Activated T-helper 2 cell treated with anti-CD3 and anti-CD28 coated beads, Interferon-gamma antibody, Interleukin-2, Interleukin-4, amounts not matched to agents 10 μg/mL and 5 μg/mL and 100 μg/mL, durations not matched to agents 14 hours and 24 hours and 36 hours (primary cell): ENCODE data around the gene TBL1X. TPM values are rescaled to one million over a fixed set of nuclear protein-coding genes. Genes with fewer than 3 reads are reported as not detected.

ENCODE experiments used
- DNase-seq: peaks from one replicate; pipeline ENCODE4 v3.0.0; 2021; ENCODE audit warnings: low spot score
- H3K27ac Mint-ChIP-seq: one replicate; pipeline ENCODE4 v1.8.0; 2021; ENCODE audit warnings: mixed read lengths
- H3K27me3 Mint-ChIP-seq: one replicate; pipeline ENCODE4 v1.8.0; 2021; ENCODE audit warnings: low read depth, mixed read lengths
- H3K36me3 Mint-ChIP-seq: one replicate; pipeline ENCODE4 v1.8.0; 2021; ENCODE audit warnings: low read depth, mixed read lengths
- H3K4me1 Mint-ChIP-seq: one replicate; pipeline ENCODE4 v1.8.0; 2021; ENCODE audit warnings: low read depth, mixed read lengths
- H3K4me3 Mint-ChIP-seq: one replicate; pipeline ENCODE4 v1.8.0; 2021; ENCODE audit warnings: low read depth, mild to moderate bottlenecking, moderate library complexity, mixed read lengths
- H3K9me3 Mint-ChIP-seq: one replicate; pipeline ENCODE4 v1.8.0; 2021; ENCODE audit warnings: mixed read lengths
- intact Hi-C: fragments of 100-400 bp; cut with micrococcal nuclease; formaldehyde crosslinking; loops from one replicate; pipeline ENCODE4 v1.15.1; 2023
- total RNA-seq: library from RNA; stranded (reverse); gene quantifications from 2 replicates; pipeline ENCODE4 v1.2.3, GENCODE V29; 2022

Gene TBL1X
- total RNA-seq, 1 donor from 2014 or later = 53.2 TPM

- no peaks in the 10 kb centered on the region for H3K4me1 Mint-ChIP-seq
Measured at GRCh38 chrX:9593756-9594155, 128.9 kb downstream of the TBL1X start.

GRCh38 chrX:9595174-9595573 lies 130.3 kb downstream of the TBL1X start:
- DNase-seq = no peak
- peaks cover 3% of the 10 kb centered on the region for H3K9me3 Mint-ChIP-seq
- H3K27me3 Mint-ChIP-seq = no peaks in the 10 kb centered on the region
- intact Hi-C loops = no loop called here
- H3K4me3 Mint-ChIP-seq = no peak overlapping the region
- peaks cover 18% of the 10 kb centered on the region for H3K36me3 Mint-ChIP-seq
- H3K4me1 Mint-ChIP-seq = no peaks in the 10 kb centered on the region
- H3K27ac Mint-ChIP-seq = no peak overlapping the region

More at GRCh38 chrX:9593756-9594155, 128.9 kb downstream of the TBL1X start:
- Mint-ChIP-seq H3K27ac (no peak overlapping the region), H3K36me3 (peaks cover 18% of the 10 kb centered on the region), H3K27me3 (no peaks in the 10 kb centered on the region), H3K9me3 (peaks cover 3% of the 10 kb centered on the region), H3K4me3 (no peak overlapping the region)
- intact Hi-C loops = no loop called here
- DNase-seq = no peak

- DNase-seq = no peak
- Mint-ChIP-seq H3K4me1 (no peaks in the 10 kb centered on the region), H3K27ac (no peak overlapping the region), H3K4me3 (no peak overlapping the region), H3K36me3 (peaks cover 10% of the 10 kb centered on the region), H3K27me3 (no peaks in the 10 kb centered on the region), H3K9me3 (peaks cover 3% of the 10 kb centered on the region)
- intact Hi-C loops = no loop called here
Measured at GRCh38 chrX:9596837-9597236, 132.0 kb downstream of the TBL1X start.

- Mint-ChIP-seq H3K27me3 (no peaks in the 10 kb centered on the region), H3K36me3 (peaks cover 4% of the 10 kb centered on the region), H3K27ac (no peak overlapping the region), H3K4me3 (no peak overlapping the region), H3K9me3 (no peaks in the 10 kb centered on the region), H3K4me1 (no peaks in the 10 kb centered on the region)
- intact Hi-C loops = no loop called here
- no peak for DNase-seq
Measured at GRCh38 chrX:9597361-9598035, 132.6 kb downstream of the TBL1X start.

- Mint-ChIP-seq H3K4me1 (no peaks in the 10 kb centered on the region), H3K27ac (no peak overlapping the region), H3K27me3 (no peaks in the 10 kb centered on the region), H3K4me3 (no peak overlapping the region), H3K36me3 (no peaks in the 10 kb centered on the region), H3K9me3 (no peaks in the 10 kb centered on the region)
- intact Hi-C loops = no loop called here
- no peak for DNase-seq
Measured at GRCh38 chrX:9598344-9598743, 133.5 kb downstream of the TBL1X start.

- no peaks in the 10 kb centered on the region for H3K4me1 Mint-ChIP-seq
- H3K9me3 Mint-ChIP-seq = no peaks in the 10 kb centered on the region
Measured at GRCh38 chrX:9604111-9604907, 139.5 kb downstream of the TBL1X start.

GRCh38 chrX:9604908-9605306 lies 140.0 kb downstream of the TBL1X start:
- Mint-ChIP-seq H3K4me1 (no peaks in the 10 kb centered on the region), H3K27me3 (no peaks in the 10 kb centered on the region), H3K27ac (no peak overlapping the region), H3K4me3 (no peak overlapping the region), H3K9me3 (no peaks in the 10 kb centered on the region), H3K36me3 (peaks cover 9% of the 10 kb centered on the region)
- DNase-seq = no peak
- intact Hi-C loops = no loop called here

More at GRCh38 chrX:9604111-9604907, 139.5 kb downstream of the TBL1X start:
- no peak overlapping the region for H3K27ac Mint-ChIP-seq
- H3K4me3 Mint-ChIP-seq = no peak overlapping the region
- DNase-seq = no peak
- no peaks in the 10 kb centered on the region for H3K27me3 Mint-ChIP-seq
- intact Hi-C loops = no loop called here
- peaks cover 9% of the 10 kb centered on the region for H3K36me3 Mint-ChIP-seq

GRCh38 chrX:9605484-9605883 lies 140.6 kb downstream of the TBL1X start:
- Mint-ChIP-seq H3K4me1 (no peaks in the 10 kb centered on the region), H3K36me3 (peaks cover 9% of the 10 kb centered on the region), H3K27me3 (no peaks in the 10 kb centered on the region), H3K9me3 (no peaks in the 10 kb centered on the region), H3K4me3 (no peak overlapping the region), H3K27ac (no peak overlapping the region)
- intact Hi-C loops = no loop called here
- DNase-seq = no peak

GRCh38 chrX:9606971-9607370 lies 142.1 kb downstream of the TBL1X start:
- Mint-ChIP-seq H3K27me3 (no peaks in the 10 kb centered on the region), H3K36me3 (peaks cover 9% of the 10 kb centered on the region), H3K4me3 (no peak overlapping the region), H3K9me3 (no peaks in the 10 kb centered on the region), H3K4me1 (no peaks in the 10 kb centered on the region), H3K27ac (no peak overlapping the region)
- no peak for DNase-seq
- intact Hi-C loops = no loop called here

GRCh38 chrX:9609499-9609898 lies 144.6 kb downstream of the TBL1X start:
- peaks cover under 1% of the 10 kb centered on the region for H3K36me3 Mint-ChIP-seq
- H3K4me1 Mint-ChIP-seq = no peaks in the 10 kb centered on the region

GRCh38 chrX:9609987-9610386 lies 145.1 kb downstream of the TBL1X start:
- H3K4me1 Mint-ChIP-seq = no peaks in the 10 kb centered on the region
- H3K27ac Mint-ChIP-seq = no peak overlapping the region
- no peak overlapping the region for H3K4me3 Mint-ChIP-seq
- intact Hi-C loops = no loop called here
- no peaks in the 10 kb centered on the region for H3K27me3 Mint-ChIP-seq
- no peaks in the 10 kb centered on the region for H3K36me3 Mint-ChIP-seq
- DNase-seq = no peak
- no peaks in the 10 kb centered on the region for H3K9me3 Mint-ChIP-seq

More at GRCh38 chrX:9609499-9609898, 144.6 kb downstream of the TBL1X start:
- DNase-seq = no peak
- intact Hi-C loops = no loop called here
- no peak overlapping the region for H3K4me3 Mint-ChIP-seq
- no peaks in the 10 kb centered on the region for H3K27me3 Mint-ChIP-seq
- no peaks in the 10 kb centered on the region for H3K9me3 Mint-ChIP-seq
- no peak overlapping the region for H3K27ac Mint-ChIP-seq

- Mint-ChIP-seq H3K27me3 (no peaks in the 10 kb centered on the region), H3K4me1 (no peaks in the 10 kb centered on the region), H3K36me3 (no peaks in the 10 kb centered on the region), H3K4me3 (no peak overlapping the region), H3K27ac (no peak overlapping the region), H3K9me3 (no peaks in the 10 kb centered on the region)
- DNase-seq = no peak
- intact Hi-C loops = no loop called here
Measured at GRCh38 chrX:9610771-9611392, 146.0 kb downstream of the TBL1X start.
